Fibroblast of peridontal ligament (primary cell): ENCODE results near the gene PARVB.

Source experiments
- DNase-seq: peaks from one replicate; pipeline ENCODE4 v3.0.0-alpha.2; 2010; ENCODE audit errors: extremely low read depth

Gene PARVB

GRCh38 chr22:44133161-44133560 lies 109.1 kb downstream of the PARVB start:
- DNase-seq, result peak; percentile 93

GRCh38 chr22:44133901-44134571 lies 109.9 kb downstream of the PARVB start:
- peak; percentile 92 for DNase-seq

GRCh38 chr22:44136112-44136511 lies 112.0 kb downstream of the PARVB start:
- no peak for DNase-seq

DNA sequence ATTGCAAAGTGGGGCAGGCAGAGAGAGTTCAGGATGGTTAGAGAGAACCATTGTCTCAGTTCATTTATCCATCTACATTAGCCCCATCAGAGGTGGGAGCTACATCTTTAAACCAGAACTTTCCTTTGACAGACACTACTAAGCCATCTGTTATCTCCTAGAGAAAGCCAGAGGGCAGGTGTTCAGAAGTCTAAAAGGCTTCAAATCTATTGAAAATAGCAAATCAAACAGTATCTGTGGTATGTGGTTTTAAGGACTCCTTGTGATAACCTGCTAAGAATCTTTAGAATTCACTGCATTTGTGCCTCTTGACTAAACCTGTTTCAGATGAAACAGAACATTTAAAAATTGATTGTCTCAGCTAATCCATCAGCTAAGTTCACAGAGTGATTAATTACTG lies 112.7 kb downstream of the PARVB start:
- no peak for DNase-seq

- DNase-seq, result no peak
These were observed 113.3 kb downstream of the PARVB start for GRCh38 chr22:44137415-44137814.

DNA sequence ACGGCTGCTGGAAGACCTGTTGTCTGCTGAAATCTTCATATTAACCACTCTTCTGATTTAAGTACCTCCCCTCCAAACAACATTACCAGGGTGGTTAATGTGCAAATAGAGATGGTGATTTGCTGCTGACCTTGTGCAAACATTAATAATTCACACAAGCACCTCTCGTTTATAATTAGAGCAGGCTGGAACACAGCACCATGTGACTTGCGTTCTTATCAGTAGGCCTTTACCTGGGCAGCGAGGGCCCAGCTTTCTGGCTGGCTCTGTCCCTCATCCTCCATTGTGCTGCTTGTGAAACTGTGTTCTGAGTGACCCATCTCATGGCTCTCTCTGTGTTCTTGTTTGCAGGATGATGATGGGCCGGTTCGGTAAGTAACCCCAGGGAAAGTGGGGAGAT lies 115.7 kb downstream of the PARVB start:
- DNase-seq, result no peak

GRCh38 chr22:44142421-44143104 lies 118.5 kb downstream of the PARVB start:
- DNase-seq, result no peak

DNA sequence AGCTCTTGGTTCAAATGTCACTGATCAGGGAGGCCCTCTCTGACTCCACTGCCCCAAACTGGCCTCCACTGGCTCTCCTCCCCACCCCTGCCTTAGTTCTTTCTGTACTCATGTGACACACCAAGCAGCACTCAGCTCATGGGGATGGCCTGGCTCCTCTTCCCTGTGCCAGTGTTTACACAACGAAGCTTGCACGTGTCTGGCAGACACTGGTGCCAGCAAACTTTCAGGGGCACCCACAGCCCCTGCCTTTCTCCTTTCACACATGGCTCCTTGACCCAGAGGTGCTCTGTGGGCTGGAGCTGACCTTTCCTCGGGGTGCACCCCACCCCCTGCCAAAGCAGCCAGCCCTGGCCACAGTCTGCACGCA lies 119.0 kb downstream of the PARVB start:
- no peak for DNase-seq

DNA sequence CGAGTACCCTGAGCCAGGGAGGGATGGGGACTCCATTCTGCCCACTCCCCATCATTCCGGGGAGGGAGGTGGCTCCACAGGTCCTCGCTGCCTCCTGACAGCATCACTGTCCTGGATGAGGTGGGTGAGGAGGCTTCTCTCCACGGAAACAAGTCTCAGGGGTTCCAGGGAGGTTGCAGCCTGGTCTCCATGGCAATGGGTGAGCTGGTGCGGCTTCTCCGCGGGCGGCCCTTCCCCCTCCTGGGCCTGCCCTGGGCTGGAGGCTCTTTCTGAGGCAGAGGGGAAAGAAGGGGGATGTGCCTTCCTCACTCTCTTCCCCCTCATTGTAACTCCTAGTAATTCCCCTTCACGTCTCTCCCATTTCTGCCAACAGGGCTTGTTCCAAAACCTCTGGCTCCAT lies 119.5 kb downstream of the PARVB start:
- no peak for DNase-seq

DNA sequence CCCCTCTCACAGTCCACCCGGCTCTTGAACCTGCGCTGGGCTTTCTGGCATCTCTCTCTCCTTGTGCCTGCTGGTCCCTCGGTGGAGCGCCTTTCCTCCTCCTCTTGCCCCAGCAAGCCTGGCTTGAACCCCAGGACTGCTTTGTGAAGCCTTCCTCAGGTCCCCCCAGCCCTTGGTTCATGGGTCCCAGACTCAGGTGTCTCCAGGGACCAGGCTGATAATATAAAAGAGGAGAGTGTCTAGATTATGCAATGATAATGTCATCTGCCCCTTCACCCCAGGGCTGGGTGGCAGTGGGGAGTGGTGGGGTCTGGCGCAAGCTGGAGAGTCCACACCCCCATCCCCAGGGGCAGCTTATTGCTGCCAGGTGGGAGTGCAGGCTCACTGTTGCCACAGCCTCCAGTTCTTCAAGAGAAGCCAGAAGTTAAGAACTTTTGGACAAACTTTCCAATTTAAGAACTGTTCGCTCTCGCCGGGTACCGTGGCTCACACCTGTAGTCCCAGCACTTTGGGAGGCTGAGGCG lies 120.0 kb downstream of the PARVB start:
- DNase-seq, result no peak

DNA sequence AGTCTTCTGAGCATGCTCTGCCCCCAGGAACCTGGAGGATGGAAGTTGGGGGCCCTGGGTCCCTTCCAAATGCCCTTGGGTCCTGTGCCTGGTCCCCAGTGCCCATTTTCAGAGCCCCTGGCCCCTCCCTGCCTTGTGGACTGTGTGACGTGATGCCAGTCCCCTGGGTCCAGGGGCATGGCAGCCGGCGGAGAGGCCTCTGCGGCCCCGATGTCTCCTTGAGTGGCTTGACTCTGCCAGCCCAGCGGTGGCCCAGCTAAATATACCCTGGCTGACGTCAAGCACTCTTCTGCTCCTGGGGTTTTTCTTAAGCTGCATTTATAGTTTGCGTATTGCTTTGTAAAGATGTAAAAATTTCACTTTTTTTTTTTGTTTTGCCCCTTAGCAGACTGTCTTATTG lies 121.4 kb downstream of the PARVB start:
- DNase-seq, result no peak

DNA sequence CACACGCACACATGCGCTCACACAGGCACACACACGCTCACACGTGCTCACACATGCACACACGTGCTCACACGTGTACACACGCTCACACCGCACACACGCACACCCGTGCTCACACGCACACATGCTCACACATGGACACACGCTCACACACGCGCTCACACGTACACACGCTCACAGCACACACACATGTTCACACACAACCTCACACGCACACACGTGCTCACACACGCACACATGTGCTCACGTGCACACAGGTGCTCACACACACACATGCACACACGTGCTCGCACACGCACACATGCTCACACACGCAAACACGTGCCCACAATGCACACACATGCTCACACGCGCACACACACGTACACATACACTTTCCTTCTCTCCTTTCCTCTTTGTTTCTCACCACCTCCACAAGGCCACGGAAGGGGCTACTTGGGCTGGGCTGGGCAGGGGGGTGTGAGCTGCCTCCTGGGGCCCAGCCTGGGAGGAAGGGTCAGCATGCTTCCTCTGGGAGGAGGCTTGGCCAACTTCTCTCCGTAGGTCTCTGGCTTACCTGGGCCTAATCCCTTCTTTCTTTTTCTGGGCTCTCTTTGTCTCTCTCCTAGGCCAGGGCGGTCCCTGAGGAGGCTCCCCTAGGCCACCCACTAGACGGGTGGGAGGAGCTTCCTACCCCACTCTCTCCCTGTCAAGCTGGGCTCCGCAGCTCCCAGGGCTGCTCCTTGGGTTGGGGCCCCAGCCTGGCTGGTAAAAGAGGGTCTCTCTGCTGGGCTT lies 122.2 kb downstream of the PARVB start:
- no peak for DNase-seq

DNA sequence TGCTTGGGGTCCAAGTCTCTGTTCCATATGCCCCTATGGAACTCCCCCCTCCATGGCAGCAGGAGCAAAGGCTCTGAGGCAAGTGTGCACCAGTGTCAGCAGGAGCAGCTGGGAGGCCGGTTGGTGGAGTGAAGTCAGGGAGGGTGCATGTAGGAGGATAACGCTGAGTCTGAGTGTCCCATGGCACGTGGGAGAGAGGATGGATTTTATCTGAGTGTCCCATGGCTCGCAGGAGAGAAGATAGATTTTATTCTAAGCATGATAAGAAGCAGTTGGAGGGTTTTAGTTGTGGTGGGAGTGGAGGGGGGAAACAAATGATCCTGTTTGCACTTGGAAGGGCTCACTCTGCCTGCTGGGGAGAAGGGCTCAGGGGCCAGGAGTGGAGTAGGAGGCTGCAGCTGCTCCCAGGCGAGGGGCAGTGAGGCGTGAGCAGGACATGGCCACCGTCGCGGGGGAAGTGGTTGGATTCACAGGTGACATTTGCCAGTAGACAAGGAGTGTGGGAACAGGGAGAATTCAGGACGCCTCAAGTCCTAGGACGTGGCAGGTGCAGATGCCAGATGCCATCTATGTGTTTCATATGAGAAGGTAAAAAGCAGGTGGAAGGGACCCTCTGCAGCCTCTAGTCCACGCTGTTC lies 123.0 kb downstream of the PARVB start:
- no peak for DNase-seq

DNA sequence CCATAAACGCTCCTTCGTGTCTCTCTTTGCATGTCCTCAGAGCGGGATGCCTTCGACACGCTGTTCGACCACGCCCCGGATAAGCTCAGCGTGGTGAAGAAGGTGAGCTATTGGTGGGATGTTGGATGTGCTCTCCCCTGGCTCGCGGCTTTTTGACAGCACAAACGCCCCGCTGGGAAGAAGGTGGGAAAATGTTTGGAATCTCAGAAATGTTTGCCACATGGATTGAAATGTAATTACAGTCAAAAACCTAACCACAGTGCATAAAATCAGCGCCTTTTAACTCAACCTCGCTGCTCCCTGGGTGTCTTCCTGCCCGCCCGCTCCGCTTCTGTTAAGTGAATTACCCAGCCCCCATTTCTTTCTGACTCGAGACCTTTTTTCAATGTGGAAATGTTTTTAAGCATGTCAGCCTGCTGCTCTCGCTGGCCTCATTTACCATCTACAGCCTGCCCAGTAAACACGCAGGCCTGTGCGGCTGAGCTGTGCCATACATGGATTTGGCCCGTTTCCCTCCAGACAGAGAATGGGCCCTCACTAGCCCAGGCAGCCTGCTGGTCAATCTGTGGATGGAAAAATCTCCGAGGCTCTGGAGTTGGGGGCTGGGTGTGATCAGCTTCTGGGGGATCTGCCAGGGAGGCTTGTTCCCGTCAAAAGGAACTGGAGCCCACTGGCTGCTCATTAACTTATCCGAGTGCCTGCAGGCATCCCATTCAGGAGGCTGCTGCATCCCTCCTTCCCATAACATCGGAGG lies 123.9 kb downstream of the PARVB start:
- peak; percentile 40 for DNase-seq

- DNase-seq, result peak; percentile 87
These were observed 127.6 kb downstream of the PARVB start for GRCh38 chr22:44151676-44152075.

DNA sequence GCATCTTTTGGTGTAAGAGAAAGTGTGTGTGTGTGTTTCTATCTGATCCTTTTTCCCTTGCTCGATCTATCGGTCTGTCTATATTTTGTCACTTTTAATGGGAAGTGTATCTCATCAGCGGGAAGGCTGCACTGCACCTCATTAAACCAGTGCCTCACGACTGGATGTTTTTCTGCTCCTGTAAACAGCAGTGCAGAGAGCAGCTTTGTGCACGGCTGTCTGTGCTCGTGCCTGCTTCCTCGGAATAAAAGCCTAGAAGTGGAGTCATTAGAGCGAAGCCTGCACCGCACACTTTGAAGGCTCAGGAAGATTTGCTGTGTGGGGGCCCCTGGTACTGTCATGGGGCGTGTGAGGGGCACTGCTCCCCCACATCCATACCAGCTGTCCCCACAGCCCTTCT lies 129.6 kb downstream of the PARVB start:
- DNase-seq, result no peak

GRCh38 chr22:44154436-44154942 lies 130.4 kb downstream of the PARVB start:
- DNase-seq, result peak; percentile 58

GRCh38 chr22:44155115-44155514 lies 131.0 kb downstream of the PARVB start:
- DNase-seq, result no peak

- no peak for DNase-seq
These were observed 134.0 kb downstream of the PARVB start for GRCh38 chr22:44157916-44158618.

- DNase-seq, result no peak
These were observed 134.7 kb downstream of the PARVB start for GRCh38 chr22:44158816-44159215.

DNA sequence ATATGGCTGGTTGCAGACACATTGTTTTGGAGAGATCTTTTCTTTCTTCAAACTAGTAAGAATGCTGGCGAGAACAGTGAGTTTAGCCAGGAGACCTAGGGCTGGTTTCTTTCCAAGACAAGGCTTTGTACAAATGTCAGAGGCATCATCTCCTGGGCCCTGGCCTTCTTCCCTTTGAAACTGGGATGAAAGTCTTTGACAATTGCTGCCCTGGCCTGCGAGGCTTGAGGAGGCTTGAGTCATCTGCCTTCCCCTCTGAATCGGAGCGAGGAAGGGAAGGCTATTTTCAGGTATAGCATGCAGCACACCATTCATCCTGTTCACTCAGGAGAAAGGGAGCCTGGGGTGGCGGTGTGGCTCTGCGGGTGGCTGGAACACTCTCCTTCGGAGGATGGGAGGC lies 135.1 kb downstream of the PARVB start:
- no peak for DNase-seq
